GM12878 (cell line): ENCODE results near the gene CD99.

Experiments used
- CHD4 ChIP-seq: fragments of 200-600 bp; sonication (generic); IDR thresholded peaks from 2 replicates; pipeline ENCODE4 v1.6.1; 2016; ENCODE audit warnings: mild to moderate bottlenecking
- EZH2 ChIP-seq: IDR thresholded peaks from 2 replicates; pipeline ENCODE4 v1.6.1; 2012; ENCODE audit warnings: low read depth, mild to moderate bottlenecking, control low read depth, inconsistent platforms, low read length, borderline replicate concordance; ENCODE audit not compliant: control insufficient read depth
- JUNB ChIP-seq: IDR thresholded peaks from 2 replicates; pipeline ENCODE4 v1.6.1; 2016; ENCODE audit warnings: antibody characterized with exemption, mild to moderate bottlenecking
- KDM1A ChIP-seq: fragments of 200-600 bp; sonication (generic); IDR thresholded peaks from 2 replicates; pipeline ENCODE4 v1.6.1; 2016; ENCODE audit warnings: borderline replicate concordance
- RB1 ChIP-seq: fragments of 450-650 bp; formaldehyde crosslinking; IDR thresholded peaks from 2 replicates; pipeline ENCODE4 v1.6.1; 2017; ENCODE audit warnings: mild to moderate bottlenecking, borderline replicate concordance
- SUZ12 ChIP-seq: fragments of 200-600 bp; sonication (generic); IDR thresholded peaks from one replicate; pipeline ENCODE4 v1.6.1; 2018; ENCODE audit warnings: antibody characterized with exemption, mild to moderate bottlenecking; ENCODE audit not compliant: unreplicated experiment
- ZZZ3 ChIP-seq: IDR thresholded peaks from 2 replicates; pipeline ENCODE4 v1.6.1; 2011; ENCODE audit warnings: low read depth; ENCODE audit not compliant: control insufficient read depth, insufficient read length
- TF ChIP-seq, protein P1 (sequence below): IDR thresholded peaks from 2 replicates; pipeline ENCODE4 v1.6.1; 2012; ENCODE audit warnings: low read depth, low read length, improper control_type of control experiment
- TF ChIP-seq, protein P2 (sequence below), 3 experiments: IDR thresholded peaks in 2 of 3; conservative IDR thresholded peaks in 1 of 3; 2 replicates each; pipeline ENCODE4 v1.5.1; 2011; ENCODE audit warnings: low read depth in 3 of 3, low read length in 3 of 3, mild to moderate bottlenecking in 3 of 3, control low read depth in 2 of 3, moderate library complexity in 2 of 3, inconsistent platforms in 1 of 3, mixed read lengths in 1 of 3; ENCODE audit not compliant: control insufficient read depth in 2 of 3, insufficient read depth in 1 of 3; ENCODE audit errors: extremely low read depth in 1 of 3
- TF ChIP-seq, protein P3 (sequence below): IDR thresholded peaks from 2 replicates; pipeline ENCODE4 v1.6.1; 2011; ENCODE audit warnings: low read depth, low read length, improper control_type of control experiment, borderline replicate concordance
- TF ChIP-seq, protein P4 (sequence below): IDR thresholded peaks from 2 replicates; pipeline ENCODE4 v1.6.1; 2011; ENCODE audit warnings: low read depth, mild to moderate bottlenecking, low read length, moderate library complexity, borderline replicate concordance; ENCODE audit errors: extremely low read depth

DNA sequence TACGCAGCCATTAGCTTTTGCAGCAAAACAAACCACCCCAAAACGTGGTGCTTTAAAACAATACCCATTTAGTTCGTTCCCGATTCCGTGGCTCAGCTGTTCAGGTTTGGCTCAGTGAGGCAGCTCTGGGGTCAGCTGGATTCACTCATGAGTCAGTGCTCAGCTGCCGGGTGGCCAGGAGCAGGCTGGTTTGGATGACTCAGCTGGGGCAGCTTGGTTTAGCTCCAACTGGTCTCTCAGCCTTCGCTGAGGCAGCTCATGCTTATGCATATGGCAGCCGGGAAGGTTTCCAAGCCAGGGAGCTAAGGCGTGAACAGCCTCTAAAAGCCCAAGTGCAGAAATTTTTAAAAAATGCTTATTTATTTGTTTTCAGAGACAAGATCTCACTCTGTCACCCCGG, 13.3 kb upstream of the CD99 start:
- no peak for TF ChIP-seq ZZZ3
- TF ChIP-seq, protein P1, sequence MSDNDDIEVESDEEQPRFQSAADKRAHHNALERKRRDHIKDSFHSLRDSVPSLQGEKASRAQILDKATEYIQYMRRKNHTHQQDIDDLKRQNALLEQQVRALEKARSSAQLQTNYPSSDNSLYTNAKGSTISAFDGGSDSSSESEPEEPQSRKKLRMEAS: no peak
- TF ChIP-seq, protein P2, sequence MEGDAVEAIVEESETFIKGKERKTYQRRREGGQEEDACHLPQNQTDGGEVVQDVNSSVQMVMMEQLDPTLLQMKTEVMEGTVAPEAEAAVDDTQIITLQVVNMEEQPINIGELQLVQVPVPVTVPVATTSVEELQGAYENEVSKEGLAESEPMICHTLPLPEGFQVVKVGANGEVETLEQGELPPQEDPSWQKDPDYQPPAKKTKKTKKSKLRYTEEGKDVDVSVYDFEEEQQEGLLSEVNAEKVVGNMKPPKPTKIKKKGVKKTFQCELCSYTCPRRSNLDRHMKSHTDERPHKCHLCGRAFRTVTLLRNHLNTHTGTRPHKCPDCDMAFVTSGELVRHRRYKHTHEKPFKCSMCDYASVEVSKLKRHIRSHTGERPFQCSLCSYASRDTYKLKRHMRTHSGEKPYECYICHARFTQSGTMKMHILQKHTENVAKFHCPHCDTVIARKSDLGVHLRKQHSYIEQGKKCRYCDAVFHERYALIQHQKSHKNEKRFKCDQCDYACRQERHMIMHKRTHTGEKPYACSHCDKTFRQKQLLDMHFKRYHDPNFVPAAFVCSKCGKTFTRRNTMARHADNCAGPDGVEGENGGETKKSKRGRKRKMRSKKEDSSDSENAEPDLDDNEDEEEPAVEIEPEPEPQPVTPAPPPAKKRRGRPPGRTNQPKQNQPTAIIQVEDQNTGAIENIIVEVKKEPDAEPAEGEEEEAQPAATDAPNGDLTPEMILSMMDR (IDR thresholded peaks at IDR 0.05 in 2 of 3, conservative IDR thresholded peaks at IDR 0.05 in 1 of 3; ENCODE audit: control insufficient read depth in 2 of 3, extremely low read depth in 1 of 3, insufficient read depth in 1 of 3, low read depth in 3 of 3, low read length in 3 of 3): no peak
- no peak for TF ChIP-seq KDM1A
- TF ChIP-seq SUZ12: no peak
- TF ChIP-seq EZH2: no peak
- no peak for TF ChIP-seq CHD4
- TF ChIP-seq, protein P3, sequence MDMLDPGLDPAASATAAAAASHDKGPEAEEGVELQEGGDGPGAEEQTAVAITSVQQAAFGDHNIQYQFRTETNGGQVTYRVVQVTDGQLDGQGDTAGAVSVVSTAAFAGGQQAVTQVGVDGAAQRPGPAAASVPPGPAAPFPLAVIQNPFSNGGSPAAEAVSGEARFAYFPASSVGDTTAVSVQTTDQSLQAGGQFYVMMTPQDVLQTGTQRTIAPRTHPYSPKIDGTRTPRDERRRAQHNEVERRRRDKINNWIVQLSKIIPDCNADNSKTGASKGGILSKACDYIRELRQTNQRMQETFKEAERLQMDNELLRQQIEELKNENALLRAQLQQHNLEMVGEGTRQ: no peak
- TF ChIP-seq RB1: no peak
- TF ChIP-seq JUNB: no peak
- TF ChIP-seq, protein P4, sequence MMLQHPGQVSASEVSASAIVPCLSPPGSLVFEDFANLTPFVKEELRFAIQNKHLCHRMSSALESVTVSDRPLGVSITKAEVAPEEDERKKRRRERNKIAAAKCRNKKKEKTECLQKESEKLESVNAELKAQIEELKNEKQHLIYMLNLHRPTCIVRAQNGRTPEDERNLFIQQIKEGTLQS: no peak
